ENCODE data around the gene MTMR4.

DNA sequence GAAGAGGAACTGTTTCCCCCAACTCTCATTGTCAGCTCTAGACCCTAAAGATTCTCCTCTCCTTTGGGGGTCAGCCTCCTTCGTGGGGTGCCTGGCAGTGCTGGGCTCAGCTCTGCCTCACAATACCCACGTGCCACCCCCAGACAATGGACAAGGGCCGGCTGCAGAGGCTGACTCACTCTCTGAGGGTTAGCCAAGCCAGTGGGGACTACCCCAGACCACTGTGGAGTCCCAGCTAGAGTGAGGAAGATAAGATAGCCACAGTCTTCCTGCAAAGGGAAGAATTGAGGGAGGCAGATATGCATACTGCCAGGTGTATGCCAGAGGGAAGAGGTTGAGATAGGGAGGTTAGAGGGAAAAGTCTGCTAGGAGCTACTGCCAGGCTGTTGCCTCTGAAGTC lies 13.5 kb upstream of the MTMR4 start:
- TF ChIP-seq POLR2A (IDR thresholded peaks at IDR 0.05; ENCODE audit: low read depth, low read length) (no peak), POLR2AphosphoS5 (IDR thresholded peaks at IDR 0.05; ENCODE audit: low read depth, low read length) (no peak)

All from GM12892 (cell line).